Right cardiac atrium (tissue), 5 donors: Measurements from ENCODE around the gene KIF7. TPM values are rescaled to one million over a fixed set of nuclear protein-coding genes. Genes with fewer than 3 reads are reported as not detected.

Experiments used
- ATAC-seq, 2 donors: fragments of 200-7000 bp; cut with Tn5 transposase; one replicate each; pipeline versions ENCODE4 v1.8.0 to v1.9.1; 2020; ENCODE audit warnings: moderate library complexity in 2 of 2, mild to moderate bottlenecking in 1 of 2
- DNase-seq, 3 donors: peaks; one replicate each; pipeline ENCODE4 v3.0.0-alpha.2; 2020
- H3K27ac ChIP-seq: one replicate; pipeline ENCODE4 v1.5.1; 2013; ENCODE audit warnings: mild to moderate bottlenecking, low read length, control low read depth, moderate library complexity
- H3K27me3 ChIP-seq: one replicate; pipeline ENCODE4 v1.6.1; 2013; ENCODE audit not compliant: control insufficient read depth, insufficient read depth
- H3K4me1 ChIP-seq: one replicate; pipeline ENCODE4 v1.6.1; 2013; ENCODE audit warnings: low read length; ENCODE audit not compliant: control insufficient read depth, insufficient read depth
- H3K4me3 ChIP-seq: one replicate; pipeline ENCODE4 v1.5.1; 2013; ENCODE audit warnings: low read length, control low read depth
- H3K9me3 ChIP-seq: one replicate; pipeline ENCODE4 v1.6.1; 2013; ENCODE audit warnings: low read length; ENCODE audit not compliant: control insufficient read depth
- WGBS: extraction: QIAGEN DNeasy Blood & Tissue Kit; methylation state at CpG from one replicate; pipeline ENCODE4 v1.1.7; 2013; 5-methylcytosine and 5-hydroxymethylcytosine counted together
- intact Hi-C, 4 donors: fragments of 100-400 bp; cut with DNase I; formaldehyde crosslinking; loops; one replicate each; pipeline versions ENCODE4 v1.11.0 to v1.14.0; 2022 to 2023
- polyA plus RNA-seq: library from polyadenylated mRNA; stranded (reverse); fragments of 200-250 nt; gene quantifications from one replicate; pipeline ENCODE4 v1.2.3, GENCODE V29; 2013
- total RNA-seq, 4 donors: library from RNA; stranded (reverse); fragmentation: NEBNext Ultra II Directional; extraction: Animal tissue kit (Norgen Biotek cat#: 25700); gene quantifications; one replicate each; pipeline ENCODE4 v1.2.1, GENCODE V29; 2021
- donor health status: healthy with polysubstance abuse.
- donor health status: DM: no; HTN: yes; CAD: no.
- donor health status: DM: no; HTN: no; CAD: no.
- donor health status: DM: no; HTN: yes; CAD: no; lungs with severe emphysema.
- donor health status: DM: yes; HTN: yes; CAD: no.

Gene KIF7
- total and polyA plus RNA-seq, 5 donors: 3.7 to 6.2 (median 5.1) TPM

- peak; percentile 68 to 79 (median 69) for DNase-seq
- Histone ChIP-seq H3K9me3 (no peaks in the 10 kb centered on the region), H3K4me1 (peaks cover 5% of the 10 kb centered on the region), H3K27ac (peak overlapping the region; percentile 92), H3K27me3 (no peaks in the 10 kb centered on the region), H3K4me3 (no peak overlapping the region)
- peak; percentile 95 to 96 for ATAC-seq
- intact Hi-C loops: no loop called here
- 29% methylated on average over 5 of the region's 5 CpGs for WGBS
Measured at GRCh38 chr15:89680282-89680873, 25.1 kb upstream of the KIF7 start.

- no peak for ATAC-seq
- no peaks in the 10 kb centered on the region for H3K27me3 ChIP-seq
- no peak for DNase-seq
- H3K4me3 ChIP-seq: no peak within 1 kb of the TSS
- 93% methylated on average over 2 of the region's 2 CpGs for WGBS
- intact Hi-C loops: no loop called here
- peaks cover 5% of the 10 kb centered on the region for H3K4me1 ChIP-seq
- no peak within 1 kb of the TSS for H3K27ac ChIP-seq
- no peaks in the 10 kb centered on the region for H3K9me3 ChIP-seq
Measured at GRCh38 chr15:89679212-89679611, 23.9 kb upstream of the KIF7 start, which contains the start of gene PLIN1. Gene PLIN1 (minus strand): TSS chr15:89679367. CDS start chr15:89677489, 1,878 bp downstream.

GRCh38 chr15:89677381-89677780 lies 22.1 kb upstream of the KIF7 start:
- DNase-seq: no peak
- no peaks in the 10 kb centered on the region for H3K27me3 ChIP-seq
- H3K4me1 ChIP-seq: peaks cover 5% of the 10 kb centered on the region
- H3K4me3 ChIP-seq: no peak overlapping the region
- H3K27ac ChIP-seq: no peak overlapping the region
- H3K9me3 ChIP-seq: no peaks in the 10 kb centered on the region
- intact Hi-C loops: no loop called here
- no peak for ATAC-seq
- whole genome bisulfite sequencing: 95% methylated on average over 1 of the region's 1 CpG

- intact Hi-C loops: no loop called here
- WGBS: 70% methylated on average over 6 of the region's 6 CpGs
- ATAC-seq: no peak
Measured at GRCh38 chr15:89675606-89676005, 20.3 kb upstream of the KIF7 start.

GRCh38 chr15:89674526-89674925 lies 19.3 kb upstream of the KIF7 start:
- H3K27ac ChIP-seq: no peak overlapping the region
- DNase-seq (no peak), ATAC-seq (no peak)
- H3K27me3 ChIP-seq: no peaks in the 10 kb centered on the region
- 76% methylated on average over 4 of the region's 4 CpGs for WGBS
- H3K4me3 ChIP-seq: no peak overlapping the region
- no peaks in the 10 kb centered on the region for H3K9me3 ChIP-seq
- peaks cover 3% of the 10 kb centered on the region for H3K4me1 ChIP-seq
- intact Hi-C loops: no loop called here

More at GRCh38 chr15:89675606-89676005, 20.3 kb upstream of the KIF7 start:
- no peak overlapping the region for H3K27ac ChIP-seq
- no peak for DNase-seq
- H3K27me3 ChIP-seq: no peaks in the 10 kb centered on the region
- H3K4me1 ChIP-seq: peaks cover 3% of the 10 kb centered on the region
- H3K4me3 ChIP-seq: no peak overlapping the region
- H3K9me3 ChIP-seq: no peaks in the 10 kb centered on the region

- 58% methylated on average over 12 of the region's 12 CpGs for whole genome bisulfite sequencing
- Histone ChIP-seq H3K4me3 (no peak overlapping the region), H3K9me3 (no peaks in the 10 kb centered on the region), H3K27ac (no peak overlapping the region), H3K4me1 (no peaks in the 10 kb centered on the region), H3K27me3 (no peaks in the 10 kb centered on the region)
- intact Hi-C loops: no loop called here
- ATAC-seq (peak in 1 of 2 donors; percentile 9), DNase-seq (peak in 1 of 3 donors; percentile 58)
Measured at GRCh38 chr15:89673165-89673512, 17.9 kb upstream of the KIF7 start.

- ATAC-seq (peak in 1 of 2 donors; percentile 14), DNase-seq (peak in 1 of 3 donors; percentile 50)
- intact Hi-C loops: no loop called here
- 85% methylated on average over 12 of the region's 12 CpGs for WGBS
- Histone ChIP-seq H3K4me1 (no peaks in the 10 kb centered on the region), H3K27ac (no peak overlapping the region), H3K27me3 (no peaks in the 10 kb centered on the region), H3K4me3 (no peak overlapping the region), H3K9me3 (no peaks in the 10 kb centered on the region)
Measured at GRCh38 chr15:89672221-89673164, 17.2 kb upstream of the KIF7 start.

GRCh38 chr15:89671687-89672086 lies 16.4 kb upstream of the KIF7 start:
- H3K27me3 ChIP-seq: no peaks in the 10 kb centered on the region
- 56% methylated on average over 4 of the region's 4 CpGs for WGBS
- DNase-seq (no peak), ATAC-seq (no peak)
- intact Hi-C loops: no loop called here
- H3K9me3 ChIP-seq: no peaks in the 10 kb centered on the region
- no peak overlapping the region for H3K27ac ChIP-seq
- H3K4me3 ChIP-seq: no peak overlapping the region
- no peaks in the 10 kb centered on the region for H3K4me1 ChIP-seq

- WGBS: 84% methylated on average over 12 of the region's 12 CpGs
- ATAC-seq (no peak), DNase-seq (no peak)
- Histone ChIP-seq H3K27me3 (no peaks in the 10 kb centered on the region), H3K27ac (no peak overlapping the region), H3K4me1 (no peaks in the 10 kb centered on the region), H3K9me3 (no peaks in the 10 kb centered on the region), H3K4me3 (no peak overlapping the region)
- intact Hi-C loops: no loop called here
Measured at GRCh38 chr15:89670971-89671560, 15.8 kb upstream of the KIF7 start.

- no peak overlapping the region for H3K4me3 ChIP-seq
- no peaks in the 10 kb centered on the region for H3K27me3 ChIP-seq
- DNase-seq: no peak
- ATAC-seq: no peak
- H3K4me1 ChIP-seq: no peaks in the 10 kb centered on the region
- H3K27ac ChIP-seq: no peak overlapping the region
- no peaks in the 10 kb centered on the region for H3K9me3 ChIP-seq
- intact Hi-C loops: no loop called here
- 89% methylated on average over 15 of the region's 15 CpGs for WGBS
Measured at GRCh38 chr15:89669941-89670340, 14.7 kb upstream of the KIF7 start.

- Histone ChIP-seq H3K9me3 (no peaks in the 10 kb centered on the region), H3K4me3 (no peak overlapping the region), H3K27me3 (no peaks in the 10 kb centered on the region), H3K4me1 (no peaks in the 10 kb centered on the region), H3K27ac (no peak overlapping the region)
- intact Hi-C loops: no loop called here
- DNase-seq (no peak), ATAC-seq (no peak)
- 79% methylated on average over 9 of the region's 9 CpGs for WGBS
Measured at GRCh38 chr15:89669309-89669865, 14.1 kb upstream of the KIF7 start.
